ENCODE results near the gene TTL.

Gene TTL

DNA sequence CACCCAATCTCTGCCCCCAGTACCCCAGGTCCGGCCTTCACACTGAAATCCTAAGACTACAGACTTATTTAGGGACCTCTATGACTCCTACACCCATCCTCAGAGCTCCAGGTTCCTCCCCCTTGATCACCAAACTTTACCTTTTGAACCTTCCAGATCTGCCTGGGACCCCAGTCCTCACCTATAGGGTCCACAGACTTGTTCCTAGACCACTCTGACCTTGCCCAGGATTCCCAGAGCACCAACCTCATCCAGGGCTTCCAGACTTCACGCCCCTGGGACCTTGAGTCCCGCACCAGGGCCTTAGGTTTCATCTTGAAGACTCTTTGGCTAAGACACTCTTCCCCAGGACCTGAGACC lies 102.9 kb downstream of the TTL start:
- DNase-seq: no peak

DNA sequence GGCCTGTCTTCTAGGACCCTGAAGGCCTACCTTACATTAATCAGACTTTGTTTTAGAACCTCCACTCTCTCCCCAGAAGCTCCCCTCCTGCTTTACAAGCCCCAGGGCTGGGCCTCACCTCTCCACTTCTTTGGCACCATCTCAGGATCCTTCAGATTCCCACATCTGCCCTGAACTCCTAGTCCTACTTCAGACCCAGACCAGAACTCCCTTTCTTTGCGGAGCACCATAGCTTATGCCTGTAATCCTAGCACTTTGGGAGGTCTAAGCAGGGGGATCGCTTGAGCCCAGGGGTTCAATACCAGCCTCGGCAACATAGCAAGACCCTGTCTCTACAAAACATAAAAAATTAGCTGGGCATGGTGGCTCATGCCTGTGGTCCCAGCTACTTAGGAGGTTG lies 103.4 kb downstream of the TTL start:
- no peak for DNase-seq

DNA sequence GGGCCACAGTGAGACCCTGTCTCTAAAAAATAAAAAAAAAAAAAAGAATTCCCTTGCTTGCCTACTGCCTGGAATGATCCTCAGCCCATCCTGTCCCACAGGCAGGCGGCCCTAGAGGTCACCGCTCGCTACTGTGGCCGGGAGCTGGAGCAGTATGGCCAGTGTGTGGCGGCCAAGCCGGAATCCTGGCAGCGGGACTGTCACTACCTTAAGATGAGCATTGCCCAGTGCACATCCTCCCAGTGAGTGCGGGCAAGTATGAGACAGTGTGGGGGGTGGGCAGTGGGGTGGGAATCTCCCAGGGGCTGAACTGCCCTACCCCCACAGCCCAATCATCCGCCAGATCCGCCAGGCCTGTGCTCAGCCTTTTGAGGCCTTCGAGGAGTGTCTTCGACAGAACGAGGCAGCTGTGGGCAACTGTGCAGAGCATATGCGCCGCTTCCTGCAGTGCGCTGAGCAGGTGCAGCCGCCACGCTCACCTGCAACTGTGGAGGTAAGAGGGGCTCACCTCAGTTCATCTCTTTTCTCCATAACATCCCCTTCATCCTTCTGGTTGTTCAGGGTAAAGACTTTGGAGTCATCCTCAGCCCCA lies 104.0 kb downstream of the TTL start:
- DNase-seq: no peak

DNA sequence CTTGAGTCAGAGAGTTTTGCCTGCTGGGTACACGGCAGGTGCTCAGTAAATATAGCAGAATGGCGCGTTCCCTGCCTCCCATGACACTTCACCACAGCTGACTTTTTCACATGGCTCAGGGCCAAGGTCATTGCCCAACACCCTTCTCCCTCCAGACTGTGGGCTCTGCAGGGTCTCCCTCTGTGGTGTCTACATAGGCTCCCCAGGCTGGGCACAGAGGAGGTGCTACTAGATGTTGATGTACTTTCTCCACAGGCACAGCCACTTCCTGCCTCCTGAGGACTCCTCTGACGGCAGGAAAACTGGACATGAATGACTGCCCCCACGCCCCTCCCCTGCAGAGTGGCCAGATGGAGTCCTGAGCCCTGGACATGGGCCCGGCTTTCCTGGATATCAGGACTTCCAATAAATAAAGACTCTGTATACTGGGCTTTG lies 106.7 kb downstream of the TTL start:
- DNase-seq: no peak

Data from activated T-cell treated with anti-CD3 and anti-CD28 coated beads, Interleukin-2, amount 50 U/mL, for 1 hour (primary cell).